ENCODE data around the gene C21orf58.

C21orf58 gene

DNA sequence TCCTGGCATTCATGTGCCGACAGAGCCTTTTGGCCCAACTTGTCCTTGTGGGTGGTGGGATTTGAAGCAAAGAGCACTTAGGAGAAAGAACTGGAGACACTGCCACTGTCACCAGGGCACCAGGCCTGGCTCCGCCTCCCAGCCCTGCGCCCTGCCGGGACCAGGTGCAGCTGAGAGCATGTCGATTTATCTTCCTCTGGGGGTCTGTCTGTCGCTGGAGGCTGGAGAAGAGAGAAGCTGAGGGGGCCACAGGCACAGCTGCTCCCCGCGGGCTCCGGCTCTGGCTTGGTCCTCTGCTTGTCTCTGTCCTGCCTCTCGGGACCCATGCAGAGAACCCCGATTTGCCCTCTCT, 28.5 kb upstream of the C21orf58 start:
- no peak overlapping the region for H3K9ac ChIP-seq (ENCODE audit: low read length)
- peaks cover 99% of the 10 kb centered on the region for H3K36me3 ChIP-seq (ENCODE audit: control insufficient read depth, insufficient read depth, low read length)
- H3K27ac ChIP-seq (ENCODE audit: low read depth, low read length): no peak overlapping the region
- H3K9me3 ChIP-seq (ENCODE audit: control insufficient read depth, insufficient read depth, low read depth, low read length): no peaks in the 10 kb centered on the region
- H3K27me3 ChIP-seq (ENCODE audit: control insufficient read depth, insufficient read depth, low read length): no peaks in the 10 kb centered on the region
- no peak overlapping the region for H3K4me3 ChIP-seq (ENCODE audit: low read depth, low read length)
- H3K4me1 ChIP-seq (ENCODE audit: control insufficient read depth, insufficient read depth, low read length): no peaks in the 10 kb centered on the region

DNA sequence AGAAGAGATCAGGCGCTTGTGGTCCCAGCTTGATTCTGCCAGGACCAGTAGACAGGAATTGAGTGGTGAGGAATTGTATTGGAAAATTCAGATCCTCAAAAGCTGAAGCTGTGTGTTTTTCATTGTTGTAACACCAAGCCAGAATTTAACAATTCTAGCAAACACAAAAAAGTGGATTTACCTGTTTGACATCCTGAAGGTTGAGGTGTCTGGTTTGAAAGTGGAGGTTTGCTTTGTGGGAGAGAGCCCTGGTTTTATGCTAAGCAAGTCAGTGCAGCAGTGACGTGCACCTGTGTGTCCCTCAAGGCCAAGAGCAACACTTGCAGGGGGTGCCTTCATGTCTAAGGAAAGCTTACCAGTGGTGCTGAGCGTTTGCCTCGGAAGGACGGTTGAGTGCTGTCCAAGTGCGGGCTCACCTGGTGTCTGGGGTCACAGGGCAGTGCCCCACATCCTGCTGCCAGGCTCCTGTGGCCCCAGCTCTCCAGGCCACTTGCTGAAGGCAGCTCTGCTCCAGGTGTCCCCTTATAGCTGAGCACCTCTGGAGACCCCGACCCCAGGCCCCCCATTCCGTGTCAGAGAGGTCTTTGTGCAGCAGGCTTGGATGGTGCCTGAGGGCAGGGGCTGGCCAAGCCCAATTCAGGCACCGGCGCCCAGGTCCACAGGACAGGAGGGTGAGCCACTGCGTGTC, 27.9 kb upstream of the C21orf58 start:
- no peaks in the 10 kb centered on the region for H3K9me3 ChIP-seq (ENCODE audit: control insufficient read depth, insufficient read depth, low read depth, low read length)
- no peak overlapping the region for H3K9ac ChIP-seq (ENCODE audit: low read length)
- H3K36me3 ChIP-seq (ENCODE audit: control insufficient read depth, insufficient read depth, low read length): peaks cover 99% of the 10 kb centered on the region
- H3K4me1 ChIP-seq (ENCODE audit: control insufficient read depth, insufficient read depth, low read length): no peaks in the 10 kb centered on the region
- no peak overlapping the region for H3K4me3 ChIP-seq (ENCODE audit: low read depth, low read length)
- H3K27me3 ChIP-seq (ENCODE audit: control insufficient read depth, insufficient read depth, low read length): no peaks in the 10 kb centered on the region
- H3K27ac ChIP-seq (ENCODE audit: low read depth, low read length): no peak overlapping the region

DNA sequence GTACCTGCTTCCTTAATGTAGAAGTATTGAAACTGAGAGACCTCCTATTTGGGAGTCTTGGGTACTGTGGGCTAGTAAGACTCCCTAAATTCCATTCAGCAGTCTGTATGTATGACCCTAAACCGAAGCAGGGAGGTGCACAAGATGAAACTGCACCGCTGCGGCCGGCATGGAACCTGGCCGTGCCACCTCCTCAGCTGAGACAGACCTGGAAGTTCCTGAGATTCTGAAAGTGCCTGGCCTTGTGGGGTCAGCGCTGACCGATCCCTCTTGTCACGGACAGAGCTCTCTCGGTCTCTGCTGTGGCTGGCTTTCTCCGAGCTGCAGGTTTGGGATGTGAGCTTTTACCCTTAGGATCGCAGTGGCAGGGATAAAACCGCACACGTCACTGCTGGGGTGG, 27.3 kb upstream of the C21orf58 start:
- no peak overlapping the region for H3K9ac ChIP-seq (ENCODE audit: low read length)
- no peaks in the 10 kb centered on the region for H3K27me3 ChIP-seq (ENCODE audit: control insufficient read depth, insufficient read depth, low read length)
- no peaks in the 10 kb centered on the region for H3K4me1 ChIP-seq (ENCODE audit: control insufficient read depth, insufficient read depth, low read length)
- H3K9me3 ChIP-seq (ENCODE audit: control insufficient read depth, insufficient read depth, low read depth, low read length): no peaks in the 10 kb centered on the region
- H3K27ac ChIP-seq (ENCODE audit: low read depth, low read length): no peak overlapping the region
- H3K36me3 ChIP-seq (ENCODE audit: control insufficient read depth, insufficient read depth, low read length): peaks cover 99% of the 10 kb centered on the region
- no peak overlapping the region for H3K4me3 ChIP-seq (ENCODE audit: low read depth, low read length)

DNA sequence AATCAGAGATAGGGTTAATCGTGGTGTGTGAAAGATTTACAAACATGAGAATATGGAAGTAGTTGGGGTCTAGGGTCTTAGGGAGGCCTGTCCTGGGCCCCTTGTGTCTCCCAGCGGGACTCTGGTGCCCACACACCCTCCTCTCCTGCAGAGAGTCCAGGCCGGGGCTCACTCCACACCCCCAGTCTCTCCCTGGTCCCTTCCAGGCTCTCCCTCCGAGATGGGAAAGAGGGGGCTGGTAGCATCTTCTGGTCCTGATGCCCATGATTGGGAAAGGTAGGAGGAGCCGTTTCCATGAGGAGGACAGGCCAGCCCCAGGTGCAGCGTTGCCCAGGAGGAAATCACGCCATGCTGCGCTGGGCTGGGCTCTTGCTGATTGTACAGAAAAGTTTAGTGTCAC, 26.9 kb upstream of the C21orf58 start:
- H3K4me3 ChIP-seq (ENCODE audit: low read depth, low read length): no peak overlapping the region
- no peaks in the 10 kb centered on the region for H3K4me1 ChIP-seq (ENCODE audit: control insufficient read depth, insufficient read depth, low read length)
- no peaks in the 10 kb centered on the region for H3K27me3 ChIP-seq (ENCODE audit: control insufficient read depth, insufficient read depth, low read length)
- H3K9me3 ChIP-seq (ENCODE audit: control insufficient read depth, insufficient read depth, low read depth, low read length): no peaks in the 10 kb centered on the region
- no peak overlapping the region for H3K9ac ChIP-seq (ENCODE audit: low read length)
- no peak overlapping the region for H3K27ac ChIP-seq (ENCODE audit: low read depth, low read length)
- peaks cover 99% of the 10 kb centered on the region for H3K36me3 ChIP-seq (ENCODE audit: control insufficient read depth, insufficient read depth, low read length)

DNA sequence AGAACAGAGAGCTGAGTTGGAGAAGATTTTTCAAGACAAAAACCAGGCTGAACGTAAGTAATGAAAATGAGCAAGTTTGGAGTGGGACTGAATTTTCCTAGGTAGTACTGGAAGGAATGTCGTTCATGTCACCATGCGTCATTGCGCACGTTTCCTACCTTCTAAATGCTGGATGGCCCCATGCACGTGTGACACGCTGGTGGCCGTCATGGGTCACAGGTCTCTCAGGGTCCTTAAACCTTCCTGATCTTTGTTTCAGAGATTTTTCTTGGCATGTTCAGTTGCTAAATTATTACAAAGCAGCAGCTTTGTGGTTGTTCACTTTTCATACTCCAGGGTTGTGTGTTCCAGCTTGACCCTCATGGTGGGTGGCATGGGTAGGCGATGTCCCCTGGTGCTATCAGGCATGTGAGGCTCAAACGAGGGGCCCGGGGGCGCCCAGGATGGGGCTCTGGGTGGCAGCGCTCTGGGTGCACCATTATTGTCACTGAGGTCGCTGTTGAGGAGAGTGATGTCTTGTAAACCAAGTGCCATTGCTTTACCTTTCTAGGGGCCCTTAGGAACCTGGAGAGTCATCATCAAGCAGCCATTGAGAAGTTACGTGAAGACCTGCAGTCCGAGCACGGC, 25.6 kb upstream of the C21orf58 start:
- peaks cover 89% of the 10 kb centered on the region for H3K36me3 ChIP-seq (ENCODE audit: control insufficient read depth, insufficient read depth, low read length)
- H3K4me1 ChIP-seq (ENCODE audit: control insufficient read depth, insufficient read depth, low read length): no peaks in the 10 kb centered on the region
- H3K9me3 ChIP-seq (ENCODE audit: control insufficient read depth, insufficient read depth, low read depth, low read length): no peaks in the 10 kb centered on the region
- H3K4me3 ChIP-seq (ENCODE audit: low read depth, low read length): no peak overlapping the region
- H3K27me3 ChIP-seq (ENCODE audit: control insufficient read depth, insufficient read depth, low read length): no peaks in the 10 kb centered on the region
- no peak overlapping the region for H3K27ac ChIP-seq (ENCODE audit: low read depth, low read length)
- no peak overlapping the region for H3K9ac ChIP-seq (ENCODE audit: low read length)

DNA sequence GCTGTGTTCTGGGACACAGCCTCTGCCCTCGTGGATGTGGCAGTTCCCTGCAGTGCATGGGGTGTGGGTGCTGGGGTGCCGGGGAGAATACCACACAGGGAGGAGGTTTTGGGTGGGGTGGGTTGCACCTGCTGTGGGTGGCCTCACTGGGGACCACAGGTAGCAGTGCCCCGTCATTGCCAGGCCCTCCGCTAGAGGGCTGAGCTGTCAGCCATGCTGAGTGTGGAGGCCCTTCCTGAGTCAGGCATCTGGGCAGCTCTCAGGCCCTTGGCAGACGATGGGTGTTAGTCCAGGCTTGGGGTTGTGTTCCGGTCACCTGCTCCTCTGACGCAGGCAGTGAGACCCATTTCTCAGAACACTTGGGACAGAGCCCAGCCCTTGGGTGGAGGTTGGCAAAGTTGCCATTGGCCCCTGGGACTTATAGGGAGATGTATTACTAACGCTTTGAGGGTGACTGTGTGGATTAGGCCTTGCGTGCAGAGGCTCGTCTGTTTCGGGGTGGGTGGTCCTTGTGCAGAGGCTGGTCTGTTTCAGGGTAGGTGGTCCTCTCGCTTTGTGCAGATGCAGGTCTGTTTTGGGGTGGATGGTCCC, 24.2 kb upstream of the C21orf58 start:
- no peak overlapping the region for H3K9ac ChIP-seq (ENCODE audit: low read length)
- H3K9me3 ChIP-seq (ENCODE audit: control insufficient read depth, insufficient read depth, low read depth, low read length): no peaks in the 10 kb centered on the region
- no peak overlapping the region for H3K27ac ChIP-seq (ENCODE audit: low read depth, low read length)
- H3K4me1 ChIP-seq (ENCODE audit: control insufficient read depth, insufficient read depth, low read length): no peaks in the 10 kb centered on the region
- peaks cover 77% of the 10 kb centered on the region for H3K36me3 ChIP-seq (ENCODE audit: control insufficient read depth, insufficient read depth, low read length)
- no peak overlapping the region for H3K4me3 ChIP-seq (ENCODE audit: low read depth, low read length)
- H3K27me3 ChIP-seq (ENCODE audit: control insufficient read depth, insufficient read depth, low read length): no peaks in the 10 kb centered on the region

DNA sequence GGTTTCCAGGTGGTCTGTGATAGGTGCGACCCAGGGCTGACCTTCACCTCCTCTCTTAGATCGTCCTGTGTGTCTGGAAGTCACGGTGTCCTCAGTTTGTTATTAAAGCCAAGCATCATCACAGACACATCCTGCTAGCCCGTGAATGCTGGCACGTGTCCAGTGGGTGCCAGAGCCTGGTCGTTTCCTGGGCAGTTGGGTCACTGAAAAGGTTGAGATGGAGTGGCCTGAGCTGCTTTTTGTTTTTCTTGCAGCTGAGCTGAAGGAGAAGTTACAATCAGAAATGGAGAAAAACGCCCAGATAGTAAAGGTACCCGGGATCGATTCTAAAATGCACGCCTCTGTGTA, 23.5 kb upstream of the C21orf58 start:
- H3K4me1 ChIP-seq (ENCODE audit: control insufficient read depth, insufficient read depth, low read length): no peaks in the 10 kb centered on the region
- no peaks in the 10 kb centered on the region for H3K27me3 ChIP-seq (ENCODE audit: control insufficient read depth, insufficient read depth, low read length)
- no peak overlapping the region for H3K4me3 ChIP-seq (ENCODE audit: low read depth, low read length)
- H3K9ac ChIP-seq (ENCODE audit: low read length): no peak overlapping the region
- H3K27ac ChIP-seq (ENCODE audit: low read depth, low read length): no peak overlapping the region
- H3K9me3 ChIP-seq (ENCODE audit: control insufficient read depth, insufficient read depth, low read depth, low read length): no peaks in the 10 kb centered on the region
- peaks cover 70% of the 10 kb centered on the region for H3K36me3 ChIP-seq (ENCODE audit: control insufficient read depth, insufficient read depth, low read length)

DNA sequence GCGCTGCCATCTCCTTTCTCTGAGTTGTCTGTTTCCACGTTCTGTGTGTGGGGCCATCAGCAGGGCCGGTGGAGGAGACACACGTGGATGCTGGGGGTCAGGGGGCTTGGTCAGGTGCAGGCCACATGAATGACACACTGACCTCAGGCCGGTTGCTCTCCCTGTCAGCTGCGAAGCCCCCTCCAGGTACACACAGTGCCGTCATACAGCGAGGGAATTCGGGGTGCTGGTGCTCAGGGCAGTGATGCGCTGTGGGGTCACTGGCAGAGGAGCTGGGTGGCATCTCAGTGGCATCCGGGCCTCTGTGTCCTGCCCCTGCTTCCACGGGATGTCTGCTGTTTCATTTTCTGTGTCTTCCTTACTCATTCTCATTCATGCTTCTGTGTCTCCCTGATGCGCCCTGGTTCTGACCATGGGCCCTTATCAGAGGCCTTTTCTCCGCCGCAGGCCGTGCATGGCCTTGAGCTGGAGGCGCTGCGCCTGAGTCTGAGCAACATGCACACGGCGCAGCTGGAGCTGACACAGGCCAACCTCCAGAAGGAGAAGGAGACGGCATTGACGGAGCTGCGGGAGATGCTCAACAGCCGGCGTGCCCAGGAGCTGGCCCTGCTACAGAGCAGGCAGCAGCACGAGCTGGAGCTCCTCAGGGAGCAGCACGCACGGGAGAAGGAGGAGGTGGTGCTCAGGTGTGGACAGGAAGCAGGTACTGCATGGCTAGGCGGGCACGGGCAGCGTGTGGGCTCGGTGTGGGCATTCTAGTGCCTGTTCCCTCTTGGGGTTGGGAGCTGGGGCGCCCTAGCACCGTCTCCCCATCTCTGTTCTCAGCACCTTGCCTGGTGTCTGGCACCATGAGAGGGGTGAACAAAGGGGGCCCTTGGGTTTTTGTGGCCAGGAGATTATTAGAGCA, 22.9 kb upstream of the C21orf58 start:
- Histone ChIP-seq H3K4me1 (ENCODE audit: control insufficient read depth, insufficient read depth, low read length) (no peaks in the 10 kb centered on the region), H3K9ac (ENCODE audit: low read length) (no peak overlapping the region), H3K27ac (ENCODE audit: low read depth, low read length) (no peak overlapping the region), H3K36me3 (ENCODE audit: control insufficient read depth, insufficient read depth, low read length) (peaks cover 66% of the 10 kb centered on the region), H3K9me3 (ENCODE audit: control insufficient read depth, insufficient read depth, low read depth, low read length) (no peaks in the 10 kb centered on the region), H3K4me3 (ENCODE audit: low read depth, low read length) (no peak overlapping the region), H3K27me3 (ENCODE audit: control insufficient read depth, insufficient read depth, low read length) (no peaks in the 10 kb centered on the region)

DNA sequence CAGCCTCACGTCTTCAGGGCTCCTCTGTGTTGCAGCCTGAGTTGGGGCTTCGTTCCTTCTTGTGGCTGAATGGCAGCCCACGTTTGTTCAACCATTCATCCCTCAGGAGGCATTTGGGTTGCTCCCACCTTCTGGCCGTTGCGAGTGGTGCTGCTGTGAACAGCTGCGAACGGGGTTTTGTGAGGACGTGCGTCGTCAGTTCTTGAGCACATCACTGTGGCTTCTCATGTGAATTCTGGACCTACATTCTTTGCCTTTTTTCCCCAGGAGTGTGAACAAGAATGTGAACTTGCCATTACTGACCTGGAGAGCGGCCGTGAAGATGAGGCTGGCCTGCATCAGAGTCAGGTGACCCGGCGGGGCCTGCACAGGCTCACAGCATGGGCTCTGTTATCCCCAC, 22.2 kb upstream of the C21orf58 start:
- H3K27me3 ChIP-seq (ENCODE audit: control insufficient read depth, insufficient read depth, low read length): no peaks in the 10 kb centered on the region
- no peak overlapping the region for H3K9ac ChIP-seq (ENCODE audit: low read length)
- peaks cover 62% of the 10 kb centered on the region for H3K36me3 ChIP-seq (ENCODE audit: control insufficient read depth, insufficient read depth, low read length)
- no peak overlapping the region for H3K27ac ChIP-seq (ENCODE audit: low read depth, low read length)
- H3K4me3 ChIP-seq (ENCODE audit: low read depth, low read length): no peak overlapping the region
- H3K9me3 ChIP-seq (ENCODE audit: control insufficient read depth, insufficient read depth, low read depth, low read length): no peaks in the 10 kb centered on the region
- no peaks in the 10 kb centered on the region for H3K4me1 ChIP-seq (ENCODE audit: control insufficient read depth, insufficient read depth, low read length)

DNA sequence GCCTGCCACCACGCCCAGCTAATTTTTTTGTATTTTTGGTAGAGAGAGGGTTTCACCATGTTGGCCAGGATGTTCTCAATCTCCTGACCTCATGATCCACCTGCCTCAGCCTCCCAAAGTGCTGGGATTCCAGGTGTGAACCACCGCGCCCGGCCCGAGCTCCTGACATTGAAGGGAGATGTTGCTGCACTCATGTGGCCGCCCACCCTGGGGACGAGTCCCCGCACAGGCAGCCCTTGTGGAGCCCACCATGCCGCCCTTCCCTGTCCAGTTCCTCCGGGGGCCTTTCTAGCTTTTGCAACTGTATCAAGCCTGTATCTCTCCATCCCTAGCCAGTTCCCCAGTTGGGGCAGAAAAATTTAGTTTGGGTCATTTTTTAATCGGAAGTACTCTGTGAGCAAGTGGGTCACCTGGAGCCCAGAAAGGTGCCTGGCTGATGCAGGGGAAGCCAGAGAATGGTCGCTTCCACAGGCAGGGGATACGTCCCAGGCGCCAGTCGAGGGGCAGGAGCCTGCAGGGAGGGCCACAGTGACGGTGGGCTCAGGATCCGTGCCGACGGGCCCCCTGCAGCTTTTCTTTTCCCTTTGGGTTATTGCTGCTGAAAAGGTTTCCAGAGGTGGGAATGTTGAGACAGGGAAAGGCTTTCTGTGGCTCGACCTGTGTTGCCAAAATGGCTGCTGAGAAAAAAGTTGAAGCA, 20.7 kb upstream of the C21orf58 start:
- no peak overlapping the region for H3K27ac ChIP-seq (ENCODE audit: low read depth, low read length)
- no peak overlapping the region for H3K4me3 ChIP-seq (ENCODE audit: low read depth, low read length)
- no peaks in the 10 kb centered on the region for H3K9me3 ChIP-seq (ENCODE audit: control insufficient read depth, insufficient read depth, low read depth, low read length)
- H3K4me1 ChIP-seq (ENCODE audit: control insufficient read depth, insufficient read depth, low read length): no peaks in the 10 kb centered on the region
- H3K9ac ChIP-seq (ENCODE audit: low read length): no peak overlapping the region
- H3K27me3 ChIP-seq (ENCODE audit: control insufficient read depth, insufficient read depth, low read length): no peaks in the 10 kb centered on the region
- peaks cover 57% of the 10 kb centered on the region for H3K36me3 ChIP-seq (ENCODE audit: control insufficient read depth, insufficient read depth, low read length)

All from HUES6 (cell line).